GDM1 (cell line): ENCODE measurements around the gene CCND1.

ENCODE experiments used
- DNase-seq: peaks from one replicate; lab custom pipeline; 2025; lab: John Stamatoyannopoulos, UW

CCND1 gene

DNA sequence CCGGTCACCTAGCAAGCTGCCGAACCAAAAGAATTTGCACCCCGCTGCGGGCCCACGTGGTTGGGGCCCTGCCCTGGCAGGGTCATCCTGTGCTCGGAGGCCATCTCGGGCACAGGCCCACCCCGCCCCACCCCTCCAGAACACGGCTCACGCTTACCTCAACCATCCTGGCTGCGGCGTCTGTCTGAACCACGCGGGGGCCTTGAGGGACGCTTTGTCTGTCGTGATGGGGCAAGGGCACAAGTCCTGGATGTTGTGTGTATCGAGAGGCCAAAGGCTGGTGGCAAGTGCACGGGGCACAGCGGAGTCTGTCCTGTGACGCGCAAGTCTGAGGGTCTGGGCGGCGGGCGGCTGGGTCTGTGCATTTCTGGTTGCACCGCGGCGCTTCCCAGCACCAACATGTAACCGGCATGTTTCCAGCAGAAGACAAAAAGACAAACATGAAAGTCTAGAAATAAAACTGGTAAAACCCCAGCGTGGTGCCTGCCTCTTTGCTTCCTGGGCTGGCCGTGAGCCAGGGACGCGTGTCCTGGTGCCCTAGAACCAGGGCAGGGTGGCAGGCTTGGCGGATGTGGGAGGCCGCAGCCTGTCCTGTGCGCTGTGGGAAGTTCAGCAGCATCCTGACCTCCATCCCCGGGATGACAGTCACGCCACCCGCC lies 13.2 kb downstream of the CCND1 start:
- no peak for DNase-seq

DNA sequence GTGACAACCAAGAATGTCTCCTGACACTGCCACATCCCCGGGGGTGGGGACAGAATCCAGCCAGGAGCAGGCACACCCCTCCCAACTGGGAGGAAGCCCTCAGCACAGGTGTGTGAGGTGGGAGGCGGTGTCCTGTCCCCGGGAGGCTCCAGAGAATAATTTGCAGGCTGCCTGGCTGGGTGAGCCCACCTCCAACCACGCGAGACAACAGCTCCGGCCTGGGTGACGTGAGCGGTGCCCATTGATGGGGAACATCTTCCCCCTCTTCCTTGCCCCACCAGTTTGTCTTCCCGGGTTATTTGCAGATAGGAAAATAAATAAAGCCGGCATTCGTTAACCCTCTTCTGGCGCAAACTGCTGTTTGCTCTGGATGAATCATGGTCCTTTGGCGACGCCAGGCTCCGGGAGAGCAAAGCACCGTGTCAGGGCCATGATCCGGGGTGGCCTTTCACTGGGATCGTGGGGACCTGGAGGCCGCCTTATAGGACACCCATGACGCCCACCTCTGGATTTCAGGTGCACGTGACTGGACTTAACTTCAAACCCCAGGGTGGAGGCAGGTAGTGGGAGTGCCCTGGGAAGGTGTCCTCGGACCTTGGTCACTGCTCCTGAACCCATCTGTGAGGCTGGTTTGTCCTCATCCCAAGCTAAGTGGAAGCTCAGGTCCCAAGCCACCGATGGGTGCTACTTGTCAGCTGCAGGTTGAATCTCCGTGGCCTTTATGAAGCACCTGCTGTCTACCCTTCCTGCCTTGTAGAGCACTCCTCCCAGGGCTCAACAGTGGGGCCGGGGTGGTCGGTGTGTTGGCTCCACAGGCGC lies 13.9 kb downstream of the CCND1 start:
- DNase-seq = no peak

DNA sequence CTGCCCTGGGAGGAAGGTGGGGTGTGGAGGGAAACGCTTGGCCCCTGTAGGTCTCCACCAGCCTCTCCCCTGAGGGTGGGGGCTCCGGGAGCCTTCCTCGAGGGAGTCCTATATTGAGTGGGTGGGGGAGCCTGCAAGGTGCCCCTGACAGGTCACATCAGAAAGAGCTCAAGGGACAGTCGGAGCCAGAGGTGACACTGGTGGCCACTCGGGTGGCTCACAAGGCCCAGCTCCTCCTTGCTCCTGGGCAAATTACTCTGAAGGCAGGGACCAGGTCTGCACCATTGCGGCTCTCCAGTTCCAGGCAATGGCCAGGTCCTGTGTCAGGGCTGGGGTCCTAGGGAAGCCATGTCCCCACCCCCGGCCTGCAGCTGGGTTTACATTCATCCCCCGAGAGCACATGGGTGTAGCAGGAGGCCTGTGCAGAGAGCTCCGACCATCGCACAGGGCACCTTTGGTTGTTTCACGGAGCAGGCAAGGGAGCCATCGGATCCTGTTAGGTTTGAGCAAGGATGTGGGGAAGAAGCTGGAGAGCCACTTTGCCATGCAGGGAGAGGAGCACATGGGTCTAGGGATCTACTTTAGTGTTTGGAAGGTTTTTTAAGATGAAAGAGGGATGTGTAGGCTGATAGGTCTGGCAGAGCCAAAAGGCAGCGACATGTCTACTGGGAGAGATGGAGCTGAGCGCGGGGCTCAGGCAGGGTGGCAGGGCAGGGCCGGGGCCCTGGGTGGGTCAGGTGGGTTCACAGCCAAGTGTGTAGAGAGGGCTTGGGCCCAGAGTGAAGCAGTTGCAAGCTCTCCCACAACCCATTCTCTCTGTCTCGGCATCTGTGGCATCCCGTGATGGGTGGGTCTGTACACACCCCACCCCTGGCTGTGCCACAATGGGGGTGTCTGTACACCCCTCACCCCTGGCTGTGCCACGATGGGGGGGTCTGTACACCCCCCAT lies 14.8 kb downstream of the CCND1 start:
- no peak for DNase-seq

DNA sequence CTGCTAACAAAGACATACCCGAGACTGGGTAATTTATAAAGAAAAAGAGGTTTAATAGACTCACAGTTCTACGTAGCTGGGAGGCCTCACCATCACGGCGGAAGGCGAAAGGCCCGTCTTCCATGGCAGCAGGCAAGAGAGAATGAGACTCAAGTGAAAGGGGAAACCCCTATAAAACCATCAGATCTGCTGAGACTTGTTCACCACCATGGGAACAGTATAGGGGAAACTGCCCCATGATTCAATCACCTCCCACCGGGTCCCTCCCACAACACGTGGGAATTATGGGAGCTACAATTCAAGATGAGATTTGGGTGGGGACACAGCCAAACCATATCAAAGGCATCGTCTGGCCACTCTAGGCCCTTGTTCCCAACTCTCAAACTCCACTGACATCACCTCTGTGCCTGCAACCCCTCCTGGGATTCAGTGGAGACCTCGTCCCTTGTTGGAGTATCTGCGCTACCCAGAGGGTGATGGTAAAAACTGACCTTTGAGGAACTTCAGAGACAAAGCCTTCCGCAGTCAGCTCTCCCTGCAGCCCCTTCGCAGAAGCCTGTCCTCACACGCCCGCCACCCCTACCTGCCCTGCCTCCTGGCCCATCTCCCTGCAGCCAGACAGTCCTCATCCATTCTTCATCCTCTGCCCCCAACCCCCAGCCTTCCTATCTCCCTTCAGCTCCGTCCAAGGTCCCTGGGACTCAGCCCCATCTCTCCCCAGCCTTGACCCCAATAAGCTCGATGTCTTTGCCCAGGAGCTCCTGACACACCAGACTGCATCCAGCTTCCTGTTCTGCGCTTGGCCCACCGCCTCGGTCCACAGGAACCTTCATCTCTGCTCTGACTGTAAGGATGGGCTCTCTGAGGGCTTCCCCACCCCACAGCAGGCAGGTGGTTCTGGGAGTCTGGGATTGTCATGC lies 15.8 kb downstream of the CCND1 start:
- no peak for DNase-seq

DNA sequence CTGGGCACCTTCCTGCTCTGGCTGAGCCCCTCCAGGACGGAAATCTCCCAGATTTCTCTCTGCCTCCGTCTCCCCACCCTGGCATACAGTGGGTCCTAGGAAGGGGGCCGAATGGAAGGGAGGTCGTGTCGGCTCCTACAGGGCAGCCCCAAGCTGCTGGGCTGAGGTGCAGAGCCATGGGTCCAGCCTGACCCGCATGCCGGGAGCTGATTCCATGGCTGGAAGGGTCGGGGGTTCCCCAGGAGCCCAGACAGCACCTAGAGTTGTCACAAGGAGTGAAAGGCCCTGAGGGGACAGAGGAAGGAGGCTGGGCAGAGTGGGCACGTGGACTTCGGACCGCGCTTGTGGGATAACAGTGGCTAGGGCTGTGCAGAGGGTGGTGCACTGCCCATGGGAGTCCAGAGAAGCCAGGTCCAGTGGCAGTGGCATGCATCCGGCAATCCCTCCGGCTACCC lies 16.5 kb downstream of the CCND1 start:
- DNase-seq = no peak

DNA sequence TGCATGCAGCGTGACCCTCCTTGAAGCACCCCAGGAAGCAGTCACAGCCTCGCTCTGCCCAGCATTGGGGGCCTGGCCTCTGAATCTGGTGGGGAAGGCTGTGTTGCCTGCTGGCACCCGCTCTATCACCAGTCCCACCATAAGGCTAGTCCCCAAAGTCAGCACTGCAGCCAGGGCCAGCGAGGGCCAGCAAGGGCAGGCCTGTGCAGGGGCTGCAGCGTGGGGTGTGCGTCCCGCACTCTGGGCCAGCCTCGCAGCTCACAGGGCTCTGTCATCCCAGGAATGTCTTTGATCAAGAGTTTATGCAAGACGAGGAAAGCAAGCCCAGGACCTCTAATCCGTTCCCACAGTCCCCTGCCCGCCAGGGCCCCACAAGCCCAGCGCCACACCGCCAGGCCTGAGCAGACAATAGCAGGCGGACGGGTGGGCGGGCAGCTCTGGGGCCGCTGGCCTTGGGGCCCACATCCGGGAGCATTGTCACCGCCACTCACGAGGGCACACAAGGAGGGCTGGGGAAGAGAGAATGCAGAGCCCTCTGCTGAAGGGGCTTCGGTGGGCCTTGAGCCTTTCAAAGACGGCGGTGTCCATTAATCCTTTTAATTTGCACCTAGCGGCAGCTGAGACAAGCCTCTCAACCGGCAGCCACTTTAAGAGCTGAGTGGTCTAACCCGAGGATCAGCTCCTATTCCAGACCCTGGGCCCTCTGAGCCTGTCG lies 17.1 kb downstream of the CCND1 start:
- no peak for DNase-seq

DNA sequence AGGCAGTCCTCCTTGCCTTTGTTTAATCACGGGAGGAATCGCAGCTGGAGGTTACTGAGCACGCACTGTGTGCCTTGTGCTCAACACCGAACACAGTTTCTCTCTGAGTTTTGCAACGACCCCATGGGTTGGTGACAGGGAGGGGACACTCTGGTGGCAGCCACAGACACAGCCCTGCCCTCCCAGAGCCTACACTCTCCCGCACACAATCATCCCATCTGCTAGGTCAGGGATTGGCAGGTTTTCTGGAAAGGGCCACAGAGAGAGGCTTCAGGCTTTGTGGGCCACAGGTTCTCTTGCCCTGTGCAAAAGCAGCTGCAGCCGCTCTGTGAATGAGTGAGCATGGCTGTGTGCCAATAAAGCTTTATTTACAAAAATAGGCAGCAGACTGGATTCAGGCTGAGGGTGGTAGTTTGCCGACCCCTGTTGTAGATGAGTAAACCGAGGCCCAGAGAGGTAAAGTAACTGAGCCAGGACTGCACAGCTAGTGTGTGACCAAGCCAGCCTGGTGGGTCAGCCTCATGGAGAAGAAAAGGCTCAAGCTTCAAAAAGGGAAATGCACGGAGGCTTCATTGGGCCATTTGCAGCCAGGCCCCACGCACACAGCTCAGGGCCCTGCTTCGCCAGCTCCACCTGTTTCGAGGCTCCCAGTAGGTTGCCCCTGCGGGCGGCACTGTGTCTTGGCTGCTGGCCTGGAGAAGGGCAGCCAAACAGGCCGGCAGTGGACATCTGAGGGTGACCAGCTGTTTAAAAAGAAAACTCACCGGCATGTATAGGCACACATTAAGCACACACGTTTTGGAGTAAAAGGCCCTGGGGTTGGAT lies 17.9 kb downstream of the CCND1 start:
- no peak for DNase-seq

DNA sequence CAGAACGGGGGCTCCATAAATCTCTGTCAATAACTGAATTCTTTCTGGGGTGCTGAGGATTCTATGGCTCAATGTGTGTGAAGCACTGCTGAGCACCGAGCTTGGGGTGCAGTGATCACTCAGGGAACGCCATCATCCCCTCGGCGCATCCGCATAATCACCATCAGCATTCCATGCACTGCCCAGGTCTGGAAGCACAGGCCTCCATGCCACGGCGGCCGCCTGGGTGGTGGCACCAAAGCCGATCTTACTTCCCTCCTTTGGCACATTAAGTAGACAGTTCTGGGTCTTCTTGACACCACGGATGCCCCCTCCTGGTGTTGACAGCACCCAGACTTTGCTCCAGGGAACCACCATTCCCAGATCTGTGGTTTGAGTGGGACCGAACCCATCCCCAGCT lies 18.6 kb downstream of the CCND1 start:
- DNase-seq = no peak

DNA sequence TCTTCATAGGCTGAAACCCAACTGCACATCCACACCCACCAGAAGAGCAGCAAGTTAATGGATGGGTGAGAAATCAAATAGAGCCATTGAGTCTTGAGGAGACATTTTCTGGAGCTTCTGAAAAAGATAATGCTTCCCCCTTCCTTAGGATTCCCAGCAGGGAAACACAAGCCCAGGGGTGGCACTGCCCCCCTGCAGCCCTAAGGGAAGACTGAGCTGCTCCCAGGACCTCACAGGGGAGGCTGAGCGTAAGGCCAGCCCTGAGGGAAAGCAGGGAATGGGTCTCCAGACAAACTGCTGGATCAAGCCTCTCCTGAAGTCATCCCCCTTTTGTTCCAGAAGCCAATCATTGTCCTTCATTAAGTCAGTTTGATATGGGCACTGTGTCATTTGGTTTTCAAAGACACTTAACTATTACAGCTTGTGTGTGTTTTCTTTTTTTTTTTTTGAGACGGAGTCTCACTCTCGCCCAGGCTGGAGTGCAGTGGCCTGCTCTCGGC lies 19.1 kb downstream of the CCND1 start:
- no peak for DNase-seq

DNA sequence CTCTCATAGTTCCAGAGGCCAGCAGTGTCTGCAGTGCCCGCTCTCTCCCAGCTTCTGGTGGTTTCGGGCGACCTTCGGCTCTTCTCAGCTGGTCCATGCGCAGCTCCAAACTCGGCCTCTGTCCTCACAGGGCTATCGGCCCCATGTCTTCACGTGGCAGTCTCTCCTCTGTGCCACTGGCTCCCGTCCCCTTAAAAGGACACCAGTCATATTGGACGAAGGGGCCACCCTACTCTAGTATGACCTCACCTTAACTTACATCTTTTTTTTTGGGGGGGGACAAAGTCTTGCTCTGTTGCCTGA lies 20.4 kb downstream of the CCND1 start:
- no peak for DNase-seq

DNA sequence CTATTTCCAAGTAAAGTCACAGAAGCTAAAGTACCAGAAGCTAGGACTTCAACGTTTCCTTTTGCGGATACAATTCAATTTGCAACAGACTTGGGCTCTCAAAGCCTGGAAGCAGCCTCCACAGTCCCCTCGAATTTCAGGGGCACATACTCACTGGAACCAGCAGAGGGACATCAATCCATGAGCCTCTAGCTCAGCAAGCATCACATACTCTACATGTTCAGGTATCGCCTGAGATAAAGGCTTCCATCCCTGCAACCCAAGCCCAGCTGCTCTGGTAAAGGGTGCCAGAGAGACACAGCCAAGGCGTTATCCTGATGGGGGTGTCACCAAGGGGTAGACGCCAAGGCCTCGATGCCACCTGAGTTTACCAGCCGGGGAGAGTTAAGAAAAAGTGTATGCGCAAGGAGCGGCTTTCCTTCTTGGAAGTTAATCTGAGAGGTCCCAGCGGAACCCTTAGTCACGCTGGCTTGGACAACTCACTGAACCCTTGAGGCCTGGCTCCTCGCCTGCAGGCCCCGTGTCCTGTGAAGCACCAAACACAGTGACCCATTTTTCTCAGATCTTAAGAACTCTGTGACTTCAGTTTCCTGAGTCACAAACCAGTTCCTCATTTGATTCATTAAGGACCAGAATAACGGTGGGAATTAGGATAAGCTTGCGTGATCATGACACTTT lies 21.2 kb downstream of the CCND1 start:
- DNase-seq = no peak

DNA sequence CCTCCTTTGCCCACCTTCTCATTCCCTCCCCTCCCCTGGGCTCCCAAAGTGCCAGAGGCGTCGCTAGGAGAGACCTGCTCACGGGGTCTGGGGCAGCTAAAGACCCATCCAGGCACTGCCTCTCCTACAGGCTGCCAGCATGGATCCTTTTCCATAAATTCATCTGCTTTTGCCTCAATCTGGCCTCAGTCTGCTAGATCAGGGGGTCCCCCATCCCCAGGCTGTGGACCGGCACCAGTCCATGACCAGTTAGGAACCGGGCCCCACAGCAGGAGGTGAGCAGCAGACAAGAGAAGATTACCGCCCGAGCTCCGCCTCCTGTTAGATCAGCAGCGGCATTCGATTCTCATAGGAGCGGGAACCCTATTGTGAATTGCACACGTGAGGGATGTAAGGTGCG lies 21.9 kb downstream of the CCND1 start:
- no peak for DNase-seq

DNA sequence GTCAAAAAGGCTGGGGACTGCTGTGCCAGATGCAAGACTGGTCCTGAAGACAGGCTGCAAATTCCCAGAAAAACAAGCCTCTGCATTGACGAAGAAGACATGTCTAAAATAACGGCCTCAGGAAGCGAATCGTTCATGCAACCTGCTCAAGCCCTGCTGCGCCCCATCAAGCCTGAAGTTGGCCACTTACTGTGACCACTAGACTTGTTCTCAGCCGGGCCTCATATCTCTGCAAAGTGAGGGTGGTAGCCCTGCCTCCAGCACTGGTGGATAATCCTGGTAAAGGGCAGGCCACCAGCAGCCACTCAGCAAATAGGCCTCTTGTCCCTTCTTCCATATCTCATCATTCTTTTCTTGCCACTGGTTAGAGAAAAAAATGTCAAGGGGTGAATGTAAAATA lies 22.4 kb downstream of the CCND1 start:
- no peak for DNase-seq

DNA sequence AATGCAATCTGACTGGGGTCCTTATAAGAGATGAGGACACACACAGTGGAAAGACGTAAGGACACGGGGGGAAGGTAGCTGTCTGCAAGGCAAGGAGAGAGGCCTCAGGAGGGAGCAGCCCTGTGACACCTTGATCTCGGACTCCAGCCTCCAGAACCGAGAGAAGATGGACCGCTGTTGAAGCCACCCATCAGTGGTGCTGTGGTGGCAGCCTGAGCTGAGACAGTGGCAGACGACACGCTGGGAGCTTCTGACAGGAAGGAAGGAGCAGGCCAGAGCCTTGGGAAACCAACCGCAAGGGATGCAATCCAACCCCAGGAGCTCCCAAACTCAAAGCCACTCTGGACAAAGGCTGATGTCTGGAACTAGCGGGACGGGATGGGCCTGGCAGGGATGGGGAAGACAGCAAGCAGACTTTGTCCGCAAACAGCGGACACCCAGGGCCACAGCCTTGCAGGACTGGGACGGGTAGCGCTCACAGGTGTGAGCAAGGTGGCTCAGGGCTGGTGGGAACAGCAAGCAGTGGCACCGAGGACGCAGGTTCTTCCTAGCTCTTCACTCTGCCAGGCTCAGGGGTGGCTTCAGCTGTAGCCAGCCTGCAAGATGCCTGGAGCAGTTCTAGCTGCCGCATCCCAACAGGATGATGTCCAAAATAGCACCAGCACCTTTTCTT lies 23.3 kb downstream of the CCND1 start:
- no peak for DNase-seq

DNA sequence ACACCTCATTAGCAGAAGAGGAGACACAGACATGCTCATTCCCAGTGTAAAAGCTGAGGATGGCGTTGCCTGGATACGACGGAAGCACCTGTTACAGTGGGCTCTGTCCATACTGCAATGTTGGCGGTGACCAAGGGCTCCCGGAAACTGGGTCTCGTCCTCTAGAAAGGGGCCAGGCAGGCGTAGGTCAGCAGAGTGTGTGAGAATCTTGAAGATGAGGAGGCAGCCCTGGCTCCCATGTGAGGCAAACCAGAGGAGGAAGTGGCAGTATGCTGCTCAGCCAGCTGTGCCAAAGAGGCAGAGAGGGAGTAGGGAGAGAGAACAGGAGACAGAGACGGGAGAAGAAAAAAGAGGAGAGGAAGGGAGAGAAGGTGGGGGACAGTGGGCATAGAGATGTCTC lies 23.9 kb downstream of the CCND1 start:
- DNase-seq = no peak

DNA sequence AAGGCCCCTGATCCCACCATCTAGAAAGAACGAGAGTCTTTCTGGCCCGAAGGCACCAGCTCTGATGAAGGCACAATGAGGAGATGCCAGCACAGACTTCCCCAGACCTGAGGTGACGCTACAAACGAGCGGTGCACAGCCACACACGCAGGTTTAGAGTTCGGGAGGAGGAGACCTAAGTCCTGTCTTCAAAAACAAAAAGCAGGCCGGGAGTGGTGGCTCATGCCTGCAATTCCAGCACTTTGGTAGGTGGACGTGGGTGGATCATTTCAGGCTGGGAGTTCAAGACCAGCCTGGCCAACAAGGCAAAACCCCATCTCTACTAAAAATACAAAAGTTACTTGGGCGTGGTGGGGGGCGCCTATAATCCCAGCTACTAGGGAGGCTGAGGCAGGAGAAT lies 24.7 kb downstream of the CCND1 start:
- no peak for DNase-seq

DNA sequence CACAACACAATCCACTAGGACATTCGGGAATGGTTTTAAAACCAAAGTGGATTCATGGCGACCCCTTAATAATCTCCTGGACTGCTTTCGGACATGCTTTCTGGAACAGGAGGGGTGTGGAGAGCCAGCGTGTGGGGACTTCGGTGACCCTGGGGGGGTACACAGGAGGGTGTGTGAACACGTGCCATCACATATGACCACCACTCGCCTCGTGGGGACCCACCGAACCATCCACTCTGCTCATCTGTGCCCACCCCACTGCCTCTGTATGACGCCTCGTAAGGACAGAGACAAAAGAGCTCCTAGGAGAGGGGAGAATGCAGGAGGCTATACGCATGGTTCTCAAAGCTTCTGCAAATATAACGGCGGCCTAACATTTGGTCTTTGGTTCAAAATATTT lies 25.3 kb downstream of the CCND1 start:
- DNase-seq = no peak

DNA sequence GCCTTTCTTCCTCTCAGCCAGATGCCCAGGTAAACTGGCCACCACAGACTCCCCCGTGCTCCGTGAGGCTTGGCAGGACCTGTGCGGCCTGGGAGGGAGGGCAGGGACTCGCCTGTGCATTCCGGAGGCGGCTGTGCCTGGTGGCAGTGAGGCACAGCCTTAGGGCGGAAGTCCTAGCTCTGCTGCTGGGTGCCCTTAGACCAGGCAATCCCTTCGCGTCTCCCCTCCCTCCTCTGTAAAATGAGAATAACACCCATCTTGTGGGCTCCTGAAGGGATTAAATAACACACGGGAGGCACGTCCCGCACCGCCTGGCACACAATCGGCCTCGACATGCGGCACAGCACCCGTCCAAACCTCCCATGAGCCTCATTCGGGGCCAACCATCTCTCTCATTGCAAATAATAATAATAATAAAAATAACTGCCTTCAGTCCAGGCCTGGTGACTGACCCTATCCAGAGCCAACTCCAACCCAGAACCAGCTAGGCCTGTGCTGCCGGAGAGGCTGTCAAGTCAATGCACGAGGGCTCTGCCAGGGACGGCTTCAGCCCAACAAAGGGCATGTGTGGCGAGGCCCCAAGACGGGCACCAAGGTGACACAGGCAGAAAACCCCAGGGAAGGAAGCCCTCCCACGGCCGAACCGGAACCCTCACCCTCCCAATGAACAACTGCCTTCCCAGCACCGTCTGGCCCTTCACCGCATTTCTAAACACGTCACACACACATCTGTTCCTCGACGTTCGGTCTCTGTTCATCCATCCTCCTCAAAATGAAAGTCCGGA lies 26.0 kb downstream of the CCND1 start:
- no peak for DNase-seq
